Activated CD8-positive, alpha-beta memory T cell treated with anti-CD3 and anti-CD28 coated beads, Interleukin-2, amount 10 ng/mL, durations not matched to agents 7 days and 5 days (primary cell): ENCODE data around the gene UNG. TPM values are rescaled to one million over a fixed set of nuclear protein-coding genes. Genes with fewer than 3 reads are reported as not detected.

Experiments used
- ATAC-seq: fragments of 150-1000 bp; cut with Tn5 transposase; one replicate; pipeline ENCODE4 v1.10.0; 2021; ENCODE audit warnings: moderate library complexity
- CTCF ChIA-PET: fragments of 350-600 bp; sonication (Branson Sonifier 250); formaldehyde crosslinking; loops from one replicate; lab custom pipeline; 2021; ENCODE audit warnings: antibody characterized with exemption; lab: Charles Lee
- DNase-seq: peaks from one replicate; pipeline ENCODE4 v3.0.0-alpha.2; 2020
- H3K27ac Mint-ChIP-seq: one replicate; pipeline ENCODE4 v1.8.0; 2021; ENCODE audit warnings: mild to moderate bottlenecking, mixed read lengths
- H3K27me3 Mint-ChIP-seq: one replicate; pipeline ENCODE4 v1.8.0; 2021; ENCODE audit warnings: mixed read lengths
- H3K36me3 Mint-ChIP-seq: one replicate; pipeline ENCODE4 v1.8.0; 2021; ENCODE audit warnings: mild to moderate bottlenecking, mixed read lengths
- H3K4me1 Mint-ChIP-seq: one replicate; pipeline ENCODE4 v1.8.0; 2021; ENCODE audit warnings: mixed read lengths
- H3K4me3 Mint-ChIP-seq: one replicate; pipeline ENCODE4 v1.8.0; 2021; ENCODE audit warnings: mild to moderate bottlenecking, moderate library complexity, mixed read lengths
- H3K9me3 Mint-ChIP-seq: one replicate; pipeline ENCODE4 v1.8.0; 2022; ENCODE audit warnings: low read depth, mixed read lengths
- total RNA-seq, 2 experiments: library from RNA; stranded (reverse); gene quantifications; one replicate each; pipeline ENCODE4 v1.2.3, GENCODE V29; 2021

The UNG gene
- total RNA-seq, 2 experiments from 2014 or later = 53.7 to 75.6 TPM

DNA sequence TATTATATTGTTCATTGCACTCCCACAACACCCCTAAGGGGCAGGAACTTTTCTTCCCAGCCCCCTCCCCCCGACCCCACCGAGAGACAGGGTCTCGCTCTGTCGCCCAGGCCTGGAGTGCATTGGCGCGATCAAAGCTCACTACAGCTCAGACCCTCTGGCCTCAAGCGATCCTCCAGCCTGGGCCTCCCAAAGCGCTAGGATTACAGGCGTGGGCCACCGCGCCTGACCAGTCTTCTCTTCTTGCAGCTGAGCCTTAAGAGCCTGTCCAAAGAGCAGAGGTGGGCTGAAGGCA, 310 bp upstream of the UNG start:
- Mint-ChIP-seq H3K27me3 (no peaks in the 10 kb centered on the region), H3K4me3 (peak overlapping the region; percentile 77), H3K4me1 (peaks cover 51% of the 10 kb centered on the region), H3K27ac (no peak overlapping the region), H3K9me3 (no peaks in the 10 kb centered on the region), H3K36me3 (peaks cover 26% of the 10 kb centered on the region)
- CTCF ChIA-PET = no interaction called here
- ATAC-seq (no peak), DNase-seq (no peak)

DNA sequence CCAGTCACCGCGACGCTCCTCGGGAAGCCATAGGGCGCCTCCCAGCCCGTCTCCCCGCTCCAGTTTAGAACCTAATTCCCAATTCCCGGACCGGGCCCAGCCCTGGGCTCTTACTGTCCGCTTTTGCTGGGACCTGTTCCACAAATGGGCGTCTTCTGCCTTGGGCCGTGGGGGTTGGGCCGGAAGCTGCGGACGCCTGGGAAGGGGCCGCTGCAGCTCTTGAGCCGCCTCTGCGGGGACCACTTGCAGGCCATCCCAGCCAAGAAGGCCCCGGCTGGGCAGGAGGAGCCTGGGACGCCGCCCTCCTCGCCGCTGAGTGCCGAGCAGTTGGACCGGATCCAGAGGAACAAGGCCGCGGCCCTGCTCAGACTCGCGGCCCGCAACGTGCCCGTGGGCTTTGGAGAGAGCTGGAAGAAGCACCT, 797 bp downstream of the UNG start:
- H3K36me3 Mint-ChIP-seq = peaks cover 32% of the 10 kb centered on the region
- DNase-seq (no peak), ATAC-seq (peak; percentile 22)
- no peaks in the 10 kb centered on the region for H3K9me3 Mint-ChIP-seq
- no peaks in the 10 kb centered on the region for H3K27me3 Mint-ChIP-seq
- peaks cover 42% of the 10 kb centered on the region for H3K4me1 Mint-ChIP-seq
- CTCF ChIA-PET = interaction anchor here (1.7 to 3.1 kb wide), 2 partner anchors 14 to 295 kb away, joined by 7 to 29 read pairs; no protein-coding TSS in a partner anchor
- H3K4me3 Mint-ChIP-seq = peak overlapping the region; percentile 77
- H3K27ac Mint-ChIP-seq = peak overlapping the region; percentile 25

DNA sequence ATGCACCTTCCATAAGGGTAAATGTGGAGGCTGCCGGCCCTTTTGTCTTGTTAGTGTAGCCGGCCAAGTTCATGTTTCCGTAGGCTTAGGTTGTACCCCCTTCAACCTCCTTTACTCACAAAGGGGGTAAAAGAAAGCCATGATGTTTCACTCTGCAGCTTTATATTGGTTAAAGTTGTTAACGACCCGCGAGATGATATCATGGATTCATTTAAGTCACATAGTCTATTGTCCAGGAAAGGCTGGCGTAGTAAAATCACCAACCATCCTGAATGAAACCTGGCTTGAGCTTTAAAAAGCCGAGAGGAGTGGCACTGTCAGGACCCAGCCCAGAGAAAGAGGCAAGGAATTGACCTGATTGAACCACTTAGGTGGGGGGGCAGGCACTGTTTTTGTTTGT, 1.3 kb downstream of the UNG start:
- H3K27ac Mint-ChIP-seq = peak overlapping the region; percentile 34

DNA sequence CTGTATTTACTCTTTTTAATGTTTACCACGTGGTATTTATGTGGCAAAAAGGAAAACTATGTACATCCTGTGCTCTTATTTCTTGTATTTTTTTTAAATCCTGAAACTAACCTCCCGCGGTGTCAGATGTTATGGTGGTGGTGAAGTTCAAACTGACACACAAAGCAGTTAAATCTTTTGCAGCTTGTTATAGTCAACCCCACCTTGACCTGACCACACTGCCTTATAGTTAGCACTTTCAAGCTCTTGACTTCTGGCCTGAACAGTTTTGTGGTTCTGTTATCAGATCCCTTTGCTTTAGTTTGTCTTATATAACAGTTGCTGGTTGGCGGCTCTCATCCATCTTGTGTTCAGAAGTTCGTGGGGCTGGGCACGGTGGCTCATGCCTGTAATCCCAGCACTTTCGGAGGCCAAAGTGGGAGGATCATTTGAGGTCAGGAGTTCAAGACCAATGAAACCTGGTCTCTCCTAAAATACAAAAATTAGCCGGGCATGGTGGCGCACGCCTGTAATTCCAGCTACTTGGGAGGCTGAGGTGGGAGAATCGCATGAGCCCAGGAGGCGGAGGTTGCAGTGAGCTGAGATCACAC, 2.1 kb downstream of the UNG start:
- Mint-ChIP-seq H3K9me3 (no peaks in the 10 kb centered on the region), H3K4me1 (peaks cover 31% of the 10 kb centered on the region), H3K4me3 (peak overlapping the region; percentile 77), H3K36me3 (peaks cover 39% of the 10 kb centered on the region), H3K27me3 (no peaks in the 10 kb centered on the region), H3K27ac (peak overlapping the region; percentile 53)
- CTCF ChIA-PET = interaction anchor here (0.8 to 3.1 kb wide), 6 partner anchors 13 to 588 kb away, joined by 3 to 29 read pairs (median 4); partner anchors contain the start of gene USP30
- ATAC-seq (no peak), DNase-seq (peak; percentile 38)

More for the DNA sequence above, 1.3 kb downstream of the UNG start:
- ATAC-seq (no peak), DNase-seq (peak; percentile 30)
- peak overlapping the region; percentile 77 for H3K4me3 Mint-ChIP-seq
- CTCF ChIA-PET = interaction anchor here (0.8 to 3.1 kb wide), 5 partner anchors 14 to 587 kb away, joined by 3 to 29 read pairs (median 4); partner anchors contain the start of gene USP30
- H3K9me3 Mint-ChIP-seq = no peaks in the 10 kb centered on the region
- peaks cover 34% of the 10 kb centered on the region for H3K36me3 Mint-ChIP-seq
- H3K27me3 Mint-ChIP-seq = no peaks in the 10 kb centered on the region
- peaks cover 37% of the 10 kb centered on the region for H3K4me1 Mint-ChIP-seq

DNA sequence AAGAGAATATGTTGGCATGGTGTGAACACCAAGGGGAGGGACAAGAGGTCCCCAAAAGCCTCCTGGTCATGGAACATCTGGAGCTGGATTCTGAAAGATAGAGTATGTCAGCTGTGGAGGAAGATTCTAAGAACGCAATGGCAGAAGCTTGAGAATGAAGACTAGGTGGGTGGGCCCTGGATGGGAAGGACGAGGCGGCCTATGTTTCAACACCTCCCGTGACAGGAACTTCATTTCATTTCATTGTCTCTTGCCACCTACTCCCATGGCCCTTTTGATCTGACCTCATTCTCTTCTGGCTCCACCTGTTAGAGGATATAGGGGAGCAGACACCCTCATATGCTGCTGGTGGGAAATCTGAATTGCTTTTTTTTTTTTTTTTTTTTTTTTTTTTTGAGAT, 3.3 kb downstream of the UNG start:
- Mint-ChIP-seq H3K4me1 (peaks cover 31% of the 10 kb centered on the region), H3K9me3 (no peaks in the 10 kb centered on the region), H3K36me3 (peaks cover 47% of the 10 kb centered on the region), H3K4me3 (no peak overlapping the region), H3K27me3 (no peaks in the 10 kb centered on the region), H3K27ac (no peak overlapping the region)
- CTCF ChIA-PET = interaction anchor here (0.6 to 3.1 kb wide), 4 partner anchors 9 to 150 kb away, joined by 3 to 29 read pairs (median 6); partner anchors contain the start of gene ALKBH2
- DNase-seq (no peak), ATAC-seq (no peak)

DNA sequence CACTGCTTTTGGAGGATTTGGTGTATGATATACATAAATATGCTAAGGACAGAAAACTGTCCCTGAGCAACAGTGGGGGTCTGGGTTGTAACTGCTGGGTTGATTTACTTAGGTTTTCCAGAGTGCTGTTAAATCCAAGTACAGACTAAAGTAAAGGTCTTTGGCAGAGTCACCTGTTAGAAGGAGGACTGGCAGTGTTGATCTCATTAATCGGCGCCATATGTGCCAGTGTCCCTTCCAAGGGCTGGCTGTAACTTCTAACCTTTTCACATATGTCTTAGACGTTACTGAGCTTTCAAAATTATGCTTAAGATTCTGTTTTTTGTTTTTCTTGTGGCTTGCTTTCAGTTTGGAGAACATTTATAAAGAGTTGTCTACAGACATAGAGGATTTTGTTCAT, 5.1 kb downstream of the UNG start:
- no peak for ATAC-seq
- H3K27ac Mint-ChIP-seq = no peak overlapping the region
- no peak for DNase-seq
- CTCF ChIA-PET = interaction anchor here (1.8 to 2.6 kb wide), 2 partner anchors 9 to 10 kb away, joined by 9 read pairs; partner anchors contain the start of gene ALKBH2
- H3K9me3 Mint-ChIP-seq = no peaks in the 10 kb centered on the region
- no peak overlapping the region for H3K4me3 Mint-ChIP-seq
- H3K4me1 Mint-ChIP-seq = peaks cover 26% of the 10 kb centered on the region
- peaks cover 54% of the 10 kb centered on the region for H3K36me3 Mint-ChIP-seq
- H3K27me3 Mint-ChIP-seq = no peaks in the 10 kb centered on the region

DNA sequence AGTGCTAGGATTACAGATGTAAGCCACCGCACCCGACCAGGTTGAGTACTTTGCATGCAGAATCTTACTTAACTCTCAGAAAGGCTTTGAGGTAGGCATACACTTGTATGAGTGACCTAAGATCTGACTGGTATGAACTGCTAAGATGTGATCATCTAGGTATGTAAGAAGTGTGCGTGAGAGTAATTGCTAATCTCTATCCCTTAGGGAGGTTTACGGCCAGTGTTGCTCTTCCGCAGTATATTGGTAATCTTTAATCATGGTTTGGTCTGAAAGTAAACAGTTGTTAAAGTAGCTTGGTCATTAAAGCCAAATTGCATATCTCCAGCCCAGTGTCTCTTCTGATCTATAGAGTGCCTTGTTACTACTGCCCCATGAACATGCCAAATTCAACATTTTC, 7.8 kb downstream of the UNG start:
- Mint-ChIP-seq H3K9me3 (no peaks in the 10 kb centered on the region), H3K4me3 (no peak overlapping the region), H3K27ac (no peak overlapping the region), H3K27me3 (no peaks in the 10 kb centered on the region), H3K36me3 (peaks cover 50% of the 10 kb centered on the region), H3K4me1 (peaks cover 11% of the 10 kb centered on the region)
- DNase-seq (no peak), ATAC-seq (no peak)
- CTCF ChIA-PET = no interaction called here

DNA sequence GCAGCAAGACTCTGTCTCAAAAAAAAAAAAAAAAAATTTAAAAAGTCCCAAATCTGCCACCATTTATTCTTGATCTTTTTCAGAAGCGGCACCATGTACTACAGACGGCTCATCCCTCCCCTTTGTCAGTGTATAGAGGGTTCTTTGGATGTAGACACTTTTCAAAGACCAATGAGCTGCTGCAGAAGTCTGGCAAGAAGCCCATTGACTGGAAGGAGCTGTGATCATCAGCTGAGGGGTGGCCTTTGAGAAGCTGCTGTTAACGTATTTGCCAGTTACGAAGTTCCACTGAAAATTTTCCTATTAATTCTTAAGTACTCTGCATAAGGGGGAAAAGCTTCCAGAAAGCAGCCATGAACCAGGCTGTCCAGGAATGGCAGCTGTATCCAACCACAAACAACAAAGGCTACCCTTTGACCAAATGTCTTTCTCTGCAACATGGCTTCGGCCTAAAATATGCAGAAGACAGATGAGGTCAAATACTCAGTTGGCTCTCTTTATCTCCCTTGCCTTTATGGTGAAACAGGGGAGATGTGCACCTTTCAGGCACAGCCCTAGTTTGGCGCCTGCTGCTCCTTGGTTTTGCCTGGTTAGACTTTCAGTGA, 12.5 kb downstream of the UNG start:
- CTCF ChIA-PET = interaction anchor here (1.4 to 3.3 kb wide), 2 partner anchors 276 to 283 kb away, joined by 5 to 17 read pairs; no protein-coding TSS in a partner anchor
- no peak for DNase-seq
- H3K4me3 Mint-ChIP-seq = no peak overlapping the region
- no peaks in the 10 kb centered on the region for H3K27me3 Mint-ChIP-seq
- H3K27ac Mint-ChIP-seq = peak overlapping the region; percentile 60
- ATAC-seq = no peak
- H3K4me1 Mint-ChIP-seq = peaks cover 11% of the 10 kb centered on the region
- peaks cover 30% of the 10 kb centered on the region for H3K36me3 Mint-ChIP-seq
- no peaks in the 10 kb centered on the region for H3K9me3 Mint-ChIP-seq

DNA sequence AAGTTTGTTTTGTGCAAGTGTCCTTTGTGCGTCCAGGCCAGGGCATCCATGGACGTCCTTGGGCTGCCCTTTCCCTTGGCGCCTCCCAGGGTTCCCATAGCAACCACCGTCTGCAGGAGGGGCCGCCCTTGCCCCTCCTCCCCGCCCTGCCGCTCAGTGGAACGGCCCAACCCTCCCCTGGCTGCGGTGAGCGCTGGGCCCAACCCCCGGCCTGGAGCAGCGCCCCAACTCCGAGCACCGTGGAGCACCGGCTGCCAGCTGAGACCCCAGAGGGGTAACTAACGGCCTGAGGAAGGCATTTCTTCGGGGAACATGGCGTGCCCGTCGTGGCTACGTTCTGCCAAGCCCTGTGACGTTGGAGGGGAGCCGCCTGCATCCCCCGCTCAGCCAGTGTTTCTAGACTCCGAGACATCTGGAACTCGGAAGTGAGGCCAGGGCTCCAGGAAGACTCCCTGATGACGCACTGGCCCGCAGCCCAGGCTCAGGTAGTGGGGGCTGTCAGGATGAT, 13.6 kb downstream of the UNG start:
- CTCF ChIA-PET = interaction anchor here (0.7 to 3.3 kb wide), 18 partner anchors 9 to 734 kb away, joined by 3 to 29 read pairs (median 6); partner anchors contain the start of gene ALKBH2
- Mint-ChIP-seq H3K27ac (peak overlapping the region; percentile 73), H3K9me3 (no peaks in the 10 kb centered on the region), H3K4me1 (peaks cover 18% of the 10 kb centered on the region), H3K4me3 (peak overlapping the region; percentile 62), H3K36me3 (peaks cover 22% of the 10 kb centered on the region), H3K27me3 (no peaks in the 10 kb centered on the region)
- ATAC-seq = peak; percentile 91
- peak; percentile 69 for DNase-seq

DNA sequence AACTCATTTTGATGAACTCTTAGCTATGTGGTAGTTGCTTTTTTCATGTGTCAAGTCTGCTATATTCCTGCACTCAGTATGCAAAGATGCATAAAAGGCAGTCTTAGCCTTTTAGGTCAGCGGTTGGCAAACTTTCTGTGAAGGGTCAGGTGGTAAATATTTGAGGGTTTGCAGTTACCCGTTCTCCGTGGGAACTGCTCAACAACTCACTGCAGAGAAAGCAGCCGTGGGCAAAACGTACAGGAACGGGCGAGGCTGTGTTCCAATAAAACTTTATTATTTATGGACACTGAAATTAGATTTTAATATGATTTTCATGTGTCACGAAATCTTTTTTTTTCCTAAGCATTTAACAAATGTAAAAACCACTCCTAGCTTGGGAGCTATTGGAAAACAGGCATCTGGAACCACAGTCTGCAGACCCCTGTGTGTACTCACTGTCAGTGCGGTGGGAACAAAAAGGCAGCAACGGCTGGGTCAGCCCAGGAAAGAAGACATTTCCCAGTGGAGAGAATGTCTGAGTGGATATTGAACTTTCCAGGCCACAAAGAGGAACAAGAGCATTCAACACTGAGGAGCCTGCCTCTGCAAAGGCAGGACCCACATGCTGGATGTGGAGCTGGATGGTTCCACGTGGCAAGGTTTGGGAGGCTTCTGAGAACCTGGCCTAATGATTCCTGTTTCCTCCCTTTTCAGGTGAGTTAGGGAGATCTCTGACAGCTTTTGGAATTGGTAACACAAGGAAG, 15.5 kb downstream of the UNG start:
- CTCF ChIA-PET = interaction anchor here (0.8 to 3.3 kb wide), 14 partner anchors 7 to 493 kb away, joined by 3 to 29 read pairs (median 6); partner anchors contain the start of gene ALKBH2
- ATAC-seq (no peak), DNase-seq (no peak)
- peaks cover 13% of the 10 kb centered on the region for H3K36me3 Mint-ChIP-seq
- H3K9me3 Mint-ChIP-seq = no peaks in the 10 kb centered on the region
- peaks cover 18% of the 10 kb centered on the region for H3K4me1 Mint-ChIP-seq
- no peaks in the 10 kb centered on the region for H3K27me3 Mint-ChIP-seq
- no peak overlapping the region for H3K4me3 Mint-ChIP-seq
- H3K27ac Mint-ChIP-seq = no peak overlapping the region

DNA sequence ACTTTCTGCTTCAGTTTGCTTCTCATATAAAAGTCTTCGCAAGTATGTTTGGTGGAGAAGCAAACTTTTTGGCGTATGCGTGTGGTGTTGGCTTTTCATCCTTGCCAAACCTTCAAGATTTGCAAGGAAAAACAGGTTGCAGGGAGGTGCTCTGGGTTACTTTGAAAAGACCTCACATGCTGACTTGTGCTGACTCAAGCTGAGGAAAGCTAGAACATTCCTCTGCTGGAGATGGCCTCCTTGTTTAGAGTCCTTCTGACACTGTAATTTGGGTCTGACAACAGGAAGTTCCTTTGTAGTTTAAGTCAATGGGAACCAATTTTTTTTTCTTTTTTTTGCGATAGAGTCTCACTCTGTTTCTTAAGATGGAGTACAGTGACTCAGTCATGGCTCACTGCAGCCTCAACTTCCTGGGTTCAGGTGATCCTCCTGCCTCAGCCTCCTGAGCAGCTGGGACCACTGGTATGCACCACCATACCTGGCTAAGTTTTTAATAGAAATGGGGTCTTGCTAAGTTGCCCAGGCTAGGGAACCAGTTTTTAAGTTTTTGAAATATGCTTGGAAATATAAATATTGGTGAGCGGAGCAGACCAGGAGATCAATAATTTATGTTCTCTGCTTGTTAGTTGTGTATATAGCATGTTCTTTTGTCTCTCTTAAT, 16.4 kb downstream of the UNG start:
- Mint-ChIP-seq H3K36me3 (peaks cover 10% of the 10 kb centered on the region), H3K27me3 (no peaks in the 10 kb centered on the region), H3K4me1 (peaks cover 18% of the 10 kb centered on the region), H3K9me3 (no peaks in the 10 kb centered on the region), H3K4me3 (no peak overlapping the region), H3K27ac (no peak overlapping the region)
- CTCF ChIA-PET = interaction anchor here (2.3 to 3.2 kb wide), 2 partner anchors 15 to 27 kb away, joined by 15 to 29 read pairs; no protein-coding TSS in a partner anchor
- DNase-seq = no peak
- ATAC-seq = no peak

DNA sequence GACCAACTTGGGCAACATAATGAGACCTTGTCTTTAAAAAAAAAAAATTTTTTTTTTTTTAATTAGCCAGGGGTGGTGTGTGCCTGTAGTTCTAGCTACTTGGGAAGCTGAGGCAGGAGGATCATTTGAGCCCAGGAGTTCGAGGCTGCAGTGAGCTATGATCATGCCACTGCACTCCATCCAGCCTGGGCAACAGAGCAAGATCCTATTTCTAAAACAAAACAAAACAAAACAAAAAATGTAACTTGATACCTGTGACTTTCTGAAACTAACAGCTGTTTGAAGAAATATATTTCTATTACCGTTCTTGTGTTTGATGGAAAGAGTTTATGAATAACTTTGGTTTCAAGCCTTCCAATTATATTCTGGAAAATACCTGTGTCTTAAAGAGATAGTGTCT, 17.2 kb downstream of the UNG start:
- Mint-ChIP-seq H3K36me3 (peaks cover 5% of the 10 kb centered on the region), H3K4me1 (peaks cover 18% of the 10 kb centered on the region), H3K27ac (no peak overlapping the region), H3K27me3 (no peaks in the 10 kb centered on the region), H3K4me3 (no peak overlapping the region), H3K9me3 (no peaks in the 10 kb centered on the region)
- DNase-seq (no peak), ATAC-seq (no peak)
- CTCF ChIA-PET = interaction anchor here (0.9 to 1.6 kb wide), 3 partner anchors 9 to 314 kb away, joined by 3 read pairs; no protein-coding TSS in a partner anchor
